ENCODE measurements around the gene ACADSB.

ACADSB gene

GRCh38 chr10:123039632-123039930 is 30.8 kb downstream of the ACADSB start:
- no peak for DNase-seq (ENCODE audit: low spot score)
- TF ChIP-seq CTCF (IDR thresholded peaks at IDR 0.05; ENCODE audit: extremely low read depth, missing control alignments), result no peak

- TF ChIP-seq CTCF (IDR thresholded peaks at IDR 0.05; ENCODE audit: extremely low read depth, missing control alignments), result no peak
- no peak for DNase-seq (ENCODE audit: low spot score)
Observed at GRCh38 chr10:123042708-123043408, 34.1 kb downstream of the ACADSB start.

GRCh38 chr10:123043409-123043925 is 34.7 kb downstream of the ACADSB start:
- peak; percentile 80 for TF ChIP-seq CTCF (IDR thresholded peaks at IDR 0.05; ENCODE audit: extremely low read depth, missing control alignments)
- peak; percentile 65 for DNase-seq (ENCODE audit: low spot score)

- DNase-seq (ENCODE audit: low spot score), result no peak
- TF ChIP-seq CTCF (IDR thresholded peaks at IDR 0.05; ENCODE audit: extremely low read depth, missing control alignments), result no peak
Observed at GRCh38 chr10:123044391-123044790, 35.6 kb downstream of the ACADSB start.

- DNase-seq (ENCODE audit: low spot score), result no peak
- no peak for TF ChIP-seq CTCF (IDR thresholded peaks at IDR 0.05; ENCODE audit: extremely low read depth, missing control alignments)
Observed at GRCh38 chr10:123045961-123046731, 37.3 kb downstream of the ACADSB start.

- no peak for DNase-seq (ENCODE audit: low spot score)
- no peak for TF ChIP-seq CTCF (IDR thresholded peaks at IDR 0.05; ENCODE audit: extremely low read depth, missing control alignments)
Observed at GRCh38 chr10:123057968-123058367, 49.2 kb downstream of the ACADSB start.

- DNase-seq (ENCODE audit: low spot score), result no peak
- TF ChIP-seq CTCF (IDR thresholded peaks at IDR 0.05; ENCODE audit: extremely low read depth, missing control alignments), result no peak
Observed at GRCh38 chr10:123061865-123062264, 53.1 kb downstream of the ACADSB start.
